CD14-positive monocyte (primary cell): Measurements from ENCODE around the gene UNC13C. TPM values are rescaled to one million over a fixed set of nuclear protein-coding genes. Genes with fewer than 3 reads are reported as not detected.

Experiments used
- DNase-seq, 3 donors: peaks; one replicate each; pipeline ENCODE4 v3.0.0-alpha.2; 2011 to 2022
- H2AFZ ChIP-seq: 2 replicates; pipeline ENCODE4 v1.6.0; 2012; ENCODE audit warnings: mild to moderate bottlenecking, low read depth, low read length, inconsistent platforms; ENCODE audit not compliant: insufficient read depth, poor library complexity, severe bottlenecking
- H3K27ac ChIP-seq, 2 donors: 1 replicate in 1 of 2; 2 replicates in 1 of 2; pipeline ENCODE4 v1.5.1; 2012 to 2013; ENCODE audit warnings: low read length in 2 of 2, control low read depth in 1 of 2, inconsistent platforms in 1 of 2, low read depth in 1 of 2, mild to moderate bottlenecking in 1 of 2
- H3K27me3 ChIP-seq, 2 donors: one replicate each; pipeline versions ENCODE4 v1.6.0 to v1.6.1; 2011 to 2013; ENCODE audit warnings: low read length in 2 of 2; ENCODE audit not compliant: control insufficient read depth in 2 of 2, insufficient read depth in 2 of 2
- H3K36me3 ChIP-seq, 2 donors: replicated peaks in 1 of 2; 1 replicate in 1 of 2; 2 replicates in 1 of 2; pipeline versions ENCODE4 v1.5.1 to v1.6.1; 2012 to 2013; ENCODE audit warnings: low read length in 2 of 2, control low read depth in 1 of 2, inconsistent platforms in 1 of 2, mild to moderate bottlenecking in 1 of 2; ENCODE audit not compliant: insufficient read depth in 2 of 2, control insufficient read depth in 1 of 2
- H3K4me1 ChIP-seq, 2 donors: 1 replicate in 1 of 2; 2 replicates in 1 of 2; pipeline versions ENCODE4 v1.5.1 to v1.6.1; 2012 to 2013; ENCODE audit warnings: low read length in 2 of 2, control low read depth in 1 of 2, inconsistent platforms in 1 of 2, mild to moderate bottlenecking in 1 of 2, moderate library complexity in 1 of 2; ENCODE audit not compliant: insufficient read depth in 2 of 2, control insufficient read depth in 1 of 2
- H3K4me2 ChIP-seq: replicated peaks from 2 replicates; pipeline ENCODE3; 2012; ENCODE audit warnings: low read length, moderate library complexity, mild to moderate bottlenecking; ENCODE audit not compliant: poor library complexity, severe bottlenecking; ENCODE audit errors: extremely low read depth
- H3K4me3 ChIP-seq, 3 experiments: fragments of 200-600 bp in 1 of 3; sonication (generic) in 1 of 3; replicated peaks in 1 of 3; 1 replicate in 2 of 3; 2 replicates in 1 of 3; pipeline ENCODE4 v1.5.1; 2011 to 2013; ENCODE audit warnings: low read length in 3 of 3, mild to moderate bottlenecking in 3 of 3, control low read depth in 2 of 3, low read depth in 2 of 3, inconsistent platforms in 1 of 3, moderate library complexity in 1 of 3
- H3K79me2 ChIP-seq: 2 replicates; pipeline ENCODE4 v1.6.0; 2012; ENCODE audit warnings: mild to moderate bottlenecking, control low read depth, inconsistent platforms, low read length, moderate library complexity; ENCODE audit not compliant: insufficient read depth
- H3K9ac ChIP-seq: 2 replicates; pipeline ENCODE4 v1.6.0; 2017; ENCODE audit warnings: low read length, mild to moderate bottlenecking; ENCODE audit not compliant: insufficient read depth, poor library complexity, severe bottlenecking
- H3K9me3 ChIP-seq, 2 donors: replicated peaks in 1 of 2; 1 replicate in 1 of 2; 2 replicates in 1 of 2; pipeline versions ENCODE4 v1.5.1 to v1.6.1; 2012 to 2013; ENCODE audit warnings: low read length in 2 of 2, control low read depth in 1 of 2; ENCODE audit not compliant: control insufficient read depth in 1 of 2, insufficient read depth in 1 of 2
- H4K20me1 ChIP-seq: 2 replicates; pipeline ENCODE4 v1.6.0; 2012; ENCODE audit warnings: mild to moderate bottlenecking, low read length, control low read depth, moderate library complexity; ENCODE audit not compliant: insufficient read depth
- H3K27ac Mint-ChIP-seq, 7 donors: one replicate each; pipeline ENCODE4 v1.8.0; 2020; ENCODE audit warnings: mild to moderate bottlenecking in 7 of 7, mixed read lengths in 7 of 7, moderate library complexity in 6 of 7, inconsistent platforms in 2 of 7
- H3K27me3 Mint-ChIP-seq, 3 donors: one replicate each; pipeline ENCODE4 v1.8.0; 2021 to 2022; ENCODE audit warnings: low read depth in 3 of 3, mild to moderate bottlenecking in 3 of 3, mixed read lengths in 3 of 3, moderate library complexity in 3 of 3, inconsistent platforms in 1 of 3
- H3K36me3 Mint-ChIP-seq, 2 donors: one replicate each; pipeline ENCODE4 v1.8.0; 2020; ENCODE audit warnings: mixed read lengths in 2 of 2, inconsistent platforms in 1 of 2, mild to moderate bottlenecking in 1 of 2
- H3K4me1 Mint-ChIP-seq: one replicate; pipeline ENCODE4 v1.8.0; 2020; ENCODE audit warnings: mild to moderate bottlenecking, mixed read lengths
- H3K4me3 Mint-ChIP-seq, 2 donors: one replicate each; pipeline ENCODE4 v1.8.0; 2020; ENCODE audit warnings: mild to moderate bottlenecking in 2 of 2, mixed read lengths in 2 of 2, moderate library complexity in 1 of 2
- H3K9me3 Mint-ChIP-seq, 7 donors: one replicate each; pipeline ENCODE4 v1.8.0; 2020 to 2022; ENCODE audit warnings: mixed read lengths in 7 of 7, mild to moderate bottlenecking in 6 of 7, moderate library complexity in 6 of 7, inconsistent platforms in 2 of 7
- WGBS: methylation state at CpG from one replicate; pipeline ENCODE4 v1.1.5; 2013; ENCODE audit warnings: missing lambda C conversion rate; ENCODE audit not compliant: insufficient coverage; 5-methylcytosine and 5-hydroxymethylcytosine counted together
- intact Hi-C, 2 donors: fragments of 100-400 bp; cut with micrococcal nuclease; formaldehyde crosslinking; loops; one replicate each; pipeline versions ENCODE4 v1.15.0 to v1.15.1; 2023
- polyA plus RNA-seq, 3 donors: library from polyadenylated mRNA; depleted of rRNA in 1 of 3; unstranded in 2 of 3; stranded (reverse) in 1 of 3; fragments of 300-500 nt in 2 of 3; fragments of >200 nt in 1 of 3; fragmentation: Illumina TruSeq in 2 of 3; gene quantifications; 1 replicate in 2 of 3; 2 replicates in 1 of 3; pipeline ENCODE4 v1.2.3, GENCODE V29; 2012 to 2021
- TF ChIP-seq, protein P1 (sequence below): fragments of 200-600 bp; IDR thresholded peaks from one replicate; pipeline ENCODE4 v1.8.0; 2022; ENCODE audit warnings: antibody characterized with exemption, mild to moderate bottlenecking

UNC13C gene
- polyA plus RNA-seq, 3 donors: not detected

DNA sequence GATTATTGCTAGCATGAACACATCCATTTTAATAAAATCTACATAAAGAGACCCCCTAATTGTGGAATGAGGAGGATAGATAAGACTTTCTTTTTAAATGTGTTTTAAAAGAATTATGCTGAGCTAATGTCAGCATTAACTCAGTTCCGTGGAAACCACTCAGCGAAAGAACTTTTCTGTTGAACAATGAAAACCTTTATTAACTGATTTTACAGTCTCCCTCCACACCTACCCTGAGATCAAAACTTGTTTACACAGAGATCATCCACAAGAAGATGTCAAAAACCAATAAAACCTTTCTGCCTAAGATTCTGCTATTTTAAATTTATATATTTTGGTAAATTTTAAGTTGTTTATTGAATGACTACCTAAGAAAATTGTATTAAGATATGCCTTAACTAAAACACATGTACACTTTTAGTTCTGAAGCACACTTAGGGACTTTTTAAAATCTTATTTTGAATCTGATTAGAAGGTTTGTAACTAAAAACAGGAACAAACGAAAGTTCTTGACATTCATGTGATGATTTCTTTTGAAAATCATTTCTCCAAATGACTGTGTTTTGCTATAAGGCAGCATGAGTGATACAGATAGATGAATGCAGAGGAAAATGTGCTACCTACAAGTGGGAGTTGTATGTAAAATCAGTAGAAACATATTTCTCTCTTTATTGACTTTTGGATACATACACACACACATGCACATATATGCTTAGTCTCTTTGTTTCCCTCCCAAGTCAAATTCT is 369.0 kb downstream of the UNC13C start:
- no peaks in the 10 kb centered on the region for H3K79me2 ChIP-seq
- H4K20me1 ChIP-seq: no peaks in the 10 kb centered on the region
- no peaks in the 10 kb centered on the region for H3K36me3 ChIP-seq
- H3K9me3 Mint-ChIP-seq: peaks cover 0 to 7% (median 0%) of the 10 kb centered on the region in 7 donors
- TF ChIP-seq, protein P1, sequence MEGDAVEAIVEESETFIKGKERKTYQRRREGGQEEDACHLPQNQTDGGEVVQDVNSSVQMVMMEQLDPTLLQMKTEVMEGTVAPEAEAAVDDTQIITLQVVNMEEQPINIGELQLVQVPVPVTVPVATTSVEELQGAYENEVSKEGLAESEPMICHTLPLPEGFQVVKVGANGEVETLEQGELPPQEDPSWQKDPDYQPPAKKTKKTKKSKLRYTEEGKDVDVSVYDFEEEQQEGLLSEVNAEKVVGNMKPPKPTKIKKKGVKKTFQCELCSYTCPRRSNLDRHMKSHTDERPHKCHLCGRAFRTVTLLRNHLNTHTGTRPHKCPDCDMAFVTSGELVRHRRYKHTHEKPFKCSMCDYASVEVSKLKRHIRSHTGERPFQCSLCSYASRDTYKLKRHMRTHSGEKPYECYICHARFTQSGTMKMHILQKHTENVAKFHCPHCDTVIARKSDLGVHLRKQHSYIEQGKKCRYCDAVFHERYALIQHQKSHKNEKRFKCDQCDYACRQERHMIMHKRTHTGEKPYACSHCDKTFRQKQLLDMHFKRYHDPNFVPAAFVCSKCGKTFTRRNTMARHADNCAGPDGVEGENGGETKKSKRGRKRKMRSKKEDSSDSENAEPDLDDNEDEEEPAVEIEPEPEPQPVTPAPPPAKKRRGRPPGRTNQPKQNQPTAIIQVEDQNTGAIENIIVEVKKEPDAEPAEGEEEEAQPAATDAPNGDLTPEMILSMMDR: no peak
- intact Hi-C loops: no loop called here
- no peak overlapping the region for H2AFZ ChIP-seq
- no peaks in the 10 kb centered on the region for H3K27me3 Mint-ChIP-seq
- H3K4me3 ChIP-seq: no peak overlapping the region
- WGBS: 100% methylated on average over 2 of the region's 3 CpGs
- H3K9me3 ChIP-seq: peaks cover 0 to 4% of the 10 kb centered on the region in 2 donors
- H3K4me1 ChIP-seq: no peaks in the 10 kb centered on the region
- H3K4me1 Mint-ChIP-seq: no peaks in the 10 kb centered on the region
- no peaks in the 10 kb centered on the region for H3K36me3 Mint-ChIP-seq
- H3K27ac ChIP-seq: no peak overlapping the region
- H3K9ac ChIP-seq: no peak overlapping the region
- no peaks in the 10 kb centered on the region for H3K27me3 ChIP-seq
- no peak overlapping the region for H3K4me3 Mint-ChIP-seq
- no peak overlapping the region for H3K4me2 ChIP-seq
- H3K27ac Mint-ChIP-seq: no peak overlapping the region
- no peak for DNase-seq

DNA sequence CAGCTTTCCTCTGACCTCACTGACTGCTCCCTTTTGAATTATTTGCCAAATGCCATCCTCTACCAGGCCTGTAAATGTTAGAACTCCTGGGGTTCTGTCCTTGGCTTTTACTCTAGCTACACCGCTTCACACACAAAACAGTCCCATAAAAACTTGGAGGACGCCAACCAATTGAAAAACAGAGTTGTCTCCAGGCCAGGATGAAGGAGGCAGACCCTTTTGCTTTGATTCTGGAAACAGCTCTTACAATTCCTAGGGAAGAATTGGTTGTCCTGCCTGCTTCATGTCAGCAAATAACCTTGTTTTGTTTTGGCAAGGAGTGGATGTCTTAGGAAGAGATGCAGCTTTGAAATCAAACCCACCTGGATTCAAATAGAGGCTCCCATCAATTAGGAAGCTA is 375.5 kb downstream of the UNC13C start:
- DNase-seq: no peak
- Mint-ChIP-seq H3K27ac (no peak overlapping the region), H3K4me1 (no peaks in the 10 kb centered on the region), H3K9me3 (peaks cover 0 to 10% (median 0%) of the 10 kb centered on the region in 7 donors), H3K27me3 (peaks cover 0 to 2% (median 0%) of the 10 kb centered on the region in 3 donors), H3K4me3 (no peak overlapping the region), H3K36me3 (no peaks in the 10 kb centered on the region)
- Histone ChIP-seq H4K20me1 (no peaks in the 10 kb centered on the region), H3K4me1 (no peaks in the 10 kb centered on the region), H3K27me3 (no peaks in the 10 kb centered on the region), H3K9ac (no peak overlapping the region), H3K27ac (no peak overlapping the region), H2AFZ (no peak overlapping the region), H3K4me3 (no peak overlapping the region), H3K9me3 (peaks cover 0 to 8% of the 10 kb centered on the region in 2 donors), H3K36me3 (no peaks in the 10 kb centered on the region), H3K4me2 (no peak overlapping the region), H3K79me2 (no peaks in the 10 kb centered on the region)
- intact Hi-C loops: no loop called here
- TF ChIP-seq, protein P1: no peak
- WGBS: no CpG with 5 or more reads among the region's 2 CpGs
